NCI-H226 (cell line): ENCODE results near the gene VWC2L.
A peak's percentile ranks its signal among the peaks of the same experiment; 100 is the strongest.

Experiments used
- DNase-seq: peaks from one replicate; pipeline ENCODE4 v3.0.0-alpha.2; 2015

Gene VWC2L

GRCh38 chr2:214469728-214470127 lies 58.9 kb downstream of the VWC2L start:
- DNase-seq, result no peak

GRCh38 chr2:214471382-214471781 lies 60.5 kb downstream of the VWC2L start:
- DNase-seq, result no peak

GRCh38 chr2:214471990-214472389 lies 61.1 kb downstream of the VWC2L start:
- DNase-seq, result no peak

DNA sequence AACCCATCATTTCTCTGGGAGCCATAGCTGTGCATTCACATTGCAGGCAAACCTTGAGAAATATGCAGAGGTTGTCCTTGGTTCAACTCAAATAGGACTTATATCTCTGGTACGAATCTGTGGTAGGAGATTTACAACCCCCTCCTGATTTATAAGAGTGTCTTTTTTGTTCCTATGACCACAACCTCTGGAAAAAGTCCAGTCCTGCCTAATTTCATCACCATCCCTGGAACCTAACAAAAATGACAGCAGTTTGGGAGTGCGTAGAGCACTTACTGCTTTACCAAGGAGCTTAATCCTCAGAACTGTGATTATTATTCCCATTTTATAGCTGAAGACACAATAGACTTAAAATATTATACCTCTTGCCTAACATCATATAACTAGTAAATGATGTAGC lies 66.5 kb downstream of the VWC2L start:
- DNase-seq, result no peak

DNA sequence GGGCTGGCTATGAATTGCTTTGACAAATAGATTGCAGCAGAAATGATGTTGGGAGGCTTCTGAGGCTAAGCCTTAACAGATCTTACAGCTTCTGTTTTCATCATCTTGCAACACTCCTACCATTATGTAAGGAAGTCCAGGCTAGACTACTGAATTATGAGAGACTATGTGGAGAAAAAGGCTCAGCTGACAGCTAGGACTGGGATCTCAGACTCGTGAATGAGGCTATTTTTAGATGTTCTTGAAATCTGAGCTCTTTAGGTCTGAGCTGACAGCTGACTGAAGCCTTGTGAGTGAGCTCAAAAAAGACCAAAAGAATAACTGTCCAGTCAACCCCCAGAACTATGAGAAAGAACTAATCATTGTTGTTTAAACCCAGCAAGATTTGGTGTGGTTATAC lies 70.3 kb downstream of the VWC2L start:
- peak; percentile 3 for DNase-seq

DNA sequence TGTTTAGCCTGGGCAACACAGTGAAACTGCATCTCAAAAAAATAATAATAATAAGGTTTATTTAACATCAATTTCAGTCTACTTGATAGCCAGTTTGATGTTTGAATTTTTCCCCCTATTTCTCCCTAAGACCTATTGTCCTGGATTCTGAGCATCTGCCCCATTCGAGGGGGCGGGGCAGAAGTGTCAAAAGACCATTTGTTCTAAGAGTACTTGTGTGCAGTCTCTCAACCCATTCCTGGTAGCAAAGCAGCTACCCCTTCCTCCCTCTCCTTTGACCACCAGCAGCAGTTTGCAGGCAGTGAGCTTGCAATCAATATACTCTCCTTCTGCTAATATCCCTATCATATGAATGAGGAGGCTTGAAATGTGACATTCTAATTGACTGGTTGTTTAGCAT lies 71.9 kb downstream of the VWC2L start:
- DNase-seq, result no peak

DNA sequence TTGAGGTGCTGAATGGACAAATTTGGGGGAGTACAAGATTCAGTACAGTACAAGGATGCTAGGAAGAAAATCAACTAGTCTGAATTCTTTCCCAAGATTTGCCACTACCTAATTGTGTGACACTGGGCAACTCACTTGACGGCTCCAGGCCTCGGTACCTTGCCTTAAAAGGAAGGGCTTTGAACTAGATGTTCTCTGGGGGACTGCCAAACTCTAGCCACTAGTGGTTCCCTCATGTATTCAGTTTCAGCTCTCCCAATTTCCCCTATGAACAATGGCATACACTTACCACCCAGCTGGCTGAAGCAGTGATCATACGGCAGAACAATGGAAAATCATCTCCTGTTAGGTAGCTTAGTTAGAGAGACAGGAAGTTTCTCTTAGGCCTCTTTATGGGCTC lies 73.4 kb downstream of the VWC2L start:
- no peak for DNase-seq

GRCh38 chr2:214484701-214485100 lies 73.8 kb downstream of the VWC2L start:
- peak; percentile 10 for DNase-seq

- DNase-seq, result no peak
Measured at GRCh38 chr2:214489181-214489580, 78.3 kb downstream of the VWC2L start.

DNA sequence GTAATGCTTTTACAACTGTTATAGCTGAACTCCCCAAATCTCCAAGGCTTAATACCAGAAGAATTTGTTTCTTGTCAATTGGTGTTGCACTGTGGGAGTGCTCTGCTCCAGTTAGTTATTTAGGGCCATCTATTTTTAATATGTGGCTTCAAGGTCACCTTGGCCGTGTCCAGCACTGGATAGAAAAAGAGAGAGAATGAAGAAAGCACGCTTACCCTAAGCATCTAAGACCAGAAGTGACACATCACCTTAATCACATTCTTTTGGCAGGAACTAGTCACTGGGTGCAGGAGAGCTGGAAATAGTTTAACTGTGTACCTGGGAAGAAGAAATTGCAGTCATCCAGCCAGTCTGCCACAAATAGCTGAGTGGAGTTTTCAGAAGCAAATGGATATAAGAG lies 78.8 kb downstream of the VWC2L start:
- no peak for DNase-seq

GRCh38 chr2:214492152-214492551 lies 81.3 kb downstream of the VWC2L start:
- no peak for DNase-seq

- no peak for DNase-seq
Measured at GRCh38 chr2:214492608-214493007, 81.8 kb downstream of the VWC2L start.

DNA sequence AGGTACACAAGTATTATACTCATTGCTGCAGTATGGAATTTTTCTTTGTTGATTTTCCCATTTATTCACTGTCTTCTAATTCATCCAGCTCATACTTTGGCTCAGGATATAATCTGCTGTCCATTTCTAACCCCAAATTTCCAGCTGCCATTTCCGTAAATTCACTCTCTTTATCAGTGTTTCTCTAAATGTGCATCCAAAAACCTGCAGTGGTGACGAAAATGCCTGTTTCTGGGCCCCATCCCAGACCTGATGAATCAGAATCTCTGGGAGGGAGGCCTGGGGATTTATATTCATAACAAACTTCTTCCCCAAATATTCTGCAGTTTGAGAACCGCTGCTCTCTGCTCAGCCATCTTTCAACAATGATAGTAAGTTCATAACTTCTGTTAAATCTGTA lies 86.6 kb downstream of the VWC2L start:
- DNase-seq, result no peak

- no peak for DNase-seq
Measured at GRCh38 chr2:214503568-214503967, 92.7 kb downstream of the VWC2L start.

GRCh38 chr2:214504599-214505376 lies 93.9 kb downstream of the VWC2L start:
- no peak for DNase-seq

- DNase-seq, result no peak
Measured at GRCh38 chr2:214507032-214507431, 96.2 kb downstream of the VWC2L start.

DNA sequence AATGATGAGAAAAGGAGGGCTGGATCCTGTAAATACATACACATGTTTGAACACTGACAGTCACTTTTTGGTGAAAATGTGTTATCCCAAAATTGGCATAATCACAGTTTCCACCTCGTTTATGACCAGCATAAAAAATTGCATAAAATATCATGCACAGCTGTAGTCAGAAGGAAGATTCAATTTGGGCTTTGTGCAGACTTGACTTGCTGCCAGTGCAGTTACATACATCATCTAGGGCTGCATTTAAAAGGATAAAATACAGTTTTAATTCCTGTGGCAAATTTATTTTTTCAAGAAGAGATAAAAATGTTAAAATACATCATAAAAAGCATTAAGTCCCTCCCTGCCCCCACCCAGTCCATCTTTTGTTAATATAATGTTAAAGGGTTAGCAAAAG lies 103.8 kb downstream of the VWC2L start:
- no peak for DNase-seq

GRCh38 chr2:214515111-214515510 lies 104.3 kb downstream of the VWC2L start:
- no peak for DNase-seq

DNA sequence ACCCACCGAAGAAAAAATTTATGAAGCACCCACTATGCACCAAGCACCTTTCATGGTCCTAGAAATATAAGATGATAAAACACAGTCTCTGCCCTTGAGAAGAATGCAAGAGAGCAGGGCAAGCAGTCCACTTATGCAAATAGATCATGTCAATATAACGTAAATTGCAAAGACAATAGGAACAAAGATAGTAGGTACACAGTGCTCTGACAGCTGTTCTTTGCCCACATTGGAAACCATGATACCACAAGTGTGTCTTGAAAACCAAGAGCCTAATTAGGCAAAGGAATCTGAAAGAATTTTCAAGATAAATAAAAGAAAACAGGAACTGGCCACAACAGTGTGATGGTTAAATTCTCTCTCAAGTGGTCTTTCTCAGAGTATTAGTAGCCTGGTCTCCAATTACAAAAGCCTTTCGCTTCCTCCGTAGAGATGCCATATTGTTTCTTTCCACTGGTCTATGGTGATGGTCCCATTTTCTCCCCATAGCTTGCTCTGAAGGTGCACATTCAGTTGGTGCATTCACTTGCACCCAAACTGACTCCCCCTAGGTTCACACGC lies 108.5 kb downstream of the VWC2L start:
- DNase-seq, result no peak

DNA sequence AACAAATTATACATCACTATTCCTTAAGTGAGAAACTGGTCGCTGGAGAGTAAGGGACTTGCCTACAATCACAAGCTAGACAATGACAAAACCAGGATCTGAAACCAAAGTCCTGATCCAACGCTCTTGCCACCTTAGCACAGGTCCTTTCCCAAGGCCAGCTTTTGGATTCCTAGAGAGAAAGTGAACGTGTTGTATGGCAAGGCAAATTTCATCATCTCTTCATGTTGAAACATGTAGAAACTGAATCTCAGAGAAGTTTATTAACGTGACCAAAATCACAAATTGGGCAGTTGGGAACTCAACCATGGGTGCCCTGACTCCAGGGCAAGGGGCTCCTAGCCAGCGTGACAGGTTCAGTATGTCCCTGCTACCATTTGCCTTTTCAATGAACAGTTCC lies 118.2 kb downstream of the VWC2L start:
- no peak for DNase-seq

GRCh38 chr2:214529514-214529913 lies 118.7 kb downstream of the VWC2L start:
- no peak for DNase-seq

DNA sequence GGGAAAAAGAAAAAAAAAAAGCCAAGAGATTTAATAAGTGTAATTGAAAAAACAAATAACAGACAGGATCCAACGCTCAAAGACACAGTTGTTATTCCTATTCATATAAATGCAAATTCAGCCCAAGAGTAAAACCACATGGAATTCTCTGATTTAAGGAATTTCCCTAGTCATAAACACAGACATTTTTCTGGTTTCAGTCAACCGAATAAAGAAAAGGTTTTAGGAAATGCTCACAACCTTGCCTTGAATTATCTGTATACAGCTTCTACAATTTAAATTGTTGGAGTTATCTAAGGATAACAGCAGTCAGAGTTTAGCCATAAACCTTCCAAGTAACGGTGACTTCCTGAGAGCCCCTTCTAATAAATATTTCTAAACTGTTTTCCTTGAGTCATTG lies 122.7 kb downstream of the VWC2L start:
- no peak for DNase-seq

- DNase-seq, result no peak
Measured at GRCh38 chr2:214536625-214537024, 125.8 kb downstream of the VWC2L start.

DNA sequence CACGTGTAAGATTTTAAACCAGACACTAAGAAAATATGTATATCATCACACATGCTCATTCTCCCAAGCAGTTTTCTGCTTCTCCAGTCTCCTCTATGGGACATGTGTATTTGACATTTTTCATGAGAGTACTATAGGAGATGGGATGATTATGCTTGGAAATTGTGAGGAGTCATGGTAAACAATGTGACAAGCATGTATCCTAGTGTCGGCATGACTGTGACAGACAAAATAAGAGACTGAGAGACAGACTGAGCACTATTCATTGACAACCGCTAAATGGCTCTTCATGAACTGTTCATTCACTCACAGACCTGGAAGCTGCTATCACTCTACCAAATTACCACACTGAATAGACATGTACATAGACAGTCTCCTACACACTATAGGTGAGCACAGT lies 127.1 kb downstream of the VWC2L start:
- DNase-seq, result no peak

DNA sequence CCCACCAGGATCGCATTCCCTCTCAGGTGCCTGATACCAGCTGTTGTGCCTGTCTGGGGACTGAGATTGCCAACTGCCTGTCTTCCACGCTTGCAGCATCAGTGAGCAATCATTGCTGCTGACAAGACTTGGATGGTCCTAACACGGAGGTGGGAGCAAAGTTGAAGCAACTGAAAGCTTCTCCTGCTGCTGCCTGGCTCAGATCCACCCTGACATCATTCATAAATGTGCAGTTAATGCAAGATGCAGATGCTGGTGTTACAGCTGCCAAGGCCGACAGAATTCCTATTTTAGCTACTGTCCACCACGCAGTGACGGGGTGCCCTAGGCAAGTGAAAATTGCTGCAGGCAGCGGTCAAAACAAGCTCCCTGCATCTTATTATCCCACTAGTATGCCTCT lies 131.4 kb downstream of the VWC2L start:
- no peak for DNase-seq
